NCI-H1694 (cell line): ENCODE measurements around the gene ERC2.

Experiments used
- DNase-seq: peaks from one replicate; lab custom pipeline; 2025; lab: John Stamatoyannopoulos, UW

ERC2 gene

GRCh38 chr3:55555873-55556618 is 912.2 kb downstream of the ERC2 start:
- no peak for DNase-seq

- no peak for DNase-seq
Observed at GRCh38 chr3:55554634-55555425, 913.4 kb downstream of the ERC2 start.

- no peak for DNase-seq
Observed at GRCh38 chr3:55551644-55552043, 916.6 kb downstream of the ERC2 start.

GRCh38 chr3:55549177-55549576 is 919.1 kb downstream of the ERC2 start:
- DNase-seq: no peak

- DNase-seq: no peak
Observed at GRCh38 chr3:55546866-55547669, 921.2 kb downstream of the ERC2 start.

GRCh38 chr3:55545995-55546394 is 922.3 kb downstream of the ERC2 start:
- DNase-seq: no peak

- no peak for DNase-seq
Observed at GRCh38 chr3:55544219-55544618, 924.0 kb downstream of the ERC2 start.

GRCh38 chr3:55543181-55543614 is 925.1 kb downstream of the ERC2 start:
- no peak for DNase-seq

GRCh38 chr3:55541456-55541855 is 926.8 kb downstream of the ERC2 start:
- DNase-seq: no peak

GRCh38 chr3:55541016-55541415 is 927.3 kb downstream of the ERC2 start:
- no peak for DNase-seq

GRCh38 chr3:55540579-55540978 is 927.7 kb downstream of the ERC2 start:
- no peak for DNase-seq

GRCh38 chr3:55538158-55538557 is 930.1 kb downstream of the ERC2 start:
- DNase-seq: no peak

- DNase-seq: no peak
Observed at GRCh38 chr3:55537563-55537962, 930.7 kb downstream of the ERC2 start.

GRCh38 chr3:55537129-55537528 is 931.1 kb downstream of the ERC2 start:
- no peak for DNase-seq

GRCh38 chr3:55534876-55535275 is 933.4 kb downstream of the ERC2 start:
- no peak for DNase-seq

- no peak for DNase-seq
Observed at GRCh38 chr3:55532806-55533205, 935.5 kb downstream of the ERC2 start.

GRCh38 chr3:55531321-55531720 is 936.9 kb downstream of the ERC2 start:
- no peak for DNase-seq

- DNase-seq: no peak
Observed at GRCh38 chr3:55527361-55527760, 940.9 kb downstream of the ERC2 start.

GRCh38 chr3:55526332-55527030 is 941.8 kb downstream of the ERC2 start:
- DNase-seq: no peak

- DNase-seq: no peak
Observed at GRCh38 chr3:55525436-55525835, 942.8 kb downstream of the ERC2 start.

- DNase-seq: no peak
Observed at GRCh38 chr3:55524565-55525244, 943.6 kb downstream of the ERC2 start.
